Colonic mucosa (tissue), 4 donors: ENCODE data around the gene MYLK2. TPM values are rescaled to one million over a fixed set of nuclear protein-coding genes. Genes with fewer than 3 reads are reported as not detected.

Experiments
- DNase-seq: peaks from one replicate; pipeline ENCODE4 v3.0.0-alpha.2; 2020
- H3K27ac ChIP-seq: fragments of 200-600 bp; one replicate; pipeline ENCODE4 v1.8.0; 2021
- H3K27me3 ChIP-seq: fragments of 200-600 bp; one replicate; pipeline ENCODE4 v1.8.0; 2021
- H3K36me3 ChIP-seq: fragments of 200-600 bp; one replicate; pipeline ENCODE4 v1.8.0; 2021
- H3K4me1 ChIP-seq: fragments of 200-600 bp; one replicate; pipeline ENCODE4 v1.8.0; 2021; ENCODE audit warnings: mild to moderate bottlenecking
- H3K4me3 ChIP-seq: fragments of 200-600 bp; one replicate; pipeline ENCODE4 v1.8.0; 2021
- H3K9ac ChIP-seq, 2 donors: one replicate each; pipeline ENCODE4 v1.7.0; 2013; ENCODE audit warnings: control low read depth in 2 of 2, low read depth in 2 of 2, low read length in 2 of 2
- H3K9me3 ChIP-seq: fragments of 200-600 bp; one replicate; pipeline ENCODE4 v1.8.0; 2021
- CTCF ChIP-seq: fragments of 200-600 bp; IDR thresholded peaks from one replicate; pipeline ENCODE4 v1.8.0; 2022; ENCODE audit warnings: antibody characterized with exemption, mild to moderate bottlenecking
- intact Hi-C: fragments of 100-400 bp; cut with DNase I; formaldehyde crosslinking; loops from one replicate; pipeline ENCODE4 v1.14.1; 2022
- total RNA-seq, 2 donors: library from RNA; stranded (reverse); fragmentation: NEBNext Ultra II Directional in 1 of 2; extraction: Animal tissue kit (Norgen Biotek cat#: 25700) in 1 of 2; gene quantifications; one replicate each; pipeline ENCODE4 v1.2.1, GENCODE V29; 2021
- donor health status: healthy.
- donor health status: DM: no; HTN: no; CAD: no.
- donor health status: DM: no; HTN: no; CAD: no.

The MYLK2 gene
- total RNA-seq, 2 donors from 2014 or later = 0.11 to 0.20 TPM

GRCh38 chr20:31781945-31782344, 37.2 kb upstream of the MYLK2 start:
- intact Hi-C loops = no loop called here
- Histone ChIP-seq H3K4me1 (no peaks in the 10 kb centered on the region), H3K9me3 (no peaks in the 10 kb centered on the region), H3K27me3 (no peaks in the 10 kb centered on the region), H3K36me3 (no peaks in the 10 kb centered on the region), H3K27ac (no peak overlapping the region), H3K9ac (no peak overlapping the region), H3K4me3 (no peak overlapping the region)
- DNase-seq = no peak
- TF ChIP-seq CTCF = no peak

GRCh38 chr20:31784354-31785044, 34.7 kb upstream of the MYLK2 start:
- intact Hi-C loops = no loop called here
- H3K27ac ChIP-seq = no peak overlapping the region
- H3K27me3 ChIP-seq = no peaks in the 10 kb centered on the region
- no peaks in the 10 kb centered on the region for H3K4me1 ChIP-seq
- DNase-seq = no peak
- no peak for TF ChIP-seq CTCF
- no peaks in the 10 kb centered on the region for H3K9me3 ChIP-seq
- H3K36me3 ChIP-seq = no peaks in the 10 kb centered on the region
- no peak overlapping the region for H3K4me3 ChIP-seq
- no peak overlapping the region for H3K9ac ChIP-seq

GRCh38 chr20:31785089-31785488, 34.1 kb upstream of the MYLK2 start:
- Histone ChIP-seq H3K9me3 (no peaks in the 10 kb centered on the region), H3K4me3 (no peak overlapping the region), H3K36me3 (no peaks in the 10 kb centered on the region), H3K4me1 (no peaks in the 10 kb centered on the region), H3K27me3 (no peaks in the 10 kb centered on the region), H3K27ac (no peak overlapping the region), H3K9ac (no peak overlapping the region)
- no peak for TF ChIP-seq CTCF
- intact Hi-C loops = no loop called here
- no peak for DNase-seq

GRCh38 chr20:31788578-31788977, 30.6 kb upstream of the MYLK2 start:
- Histone ChIP-seq H3K27me3 (no peaks in the 10 kb centered on the region), H3K4me1 (no peaks in the 10 kb centered on the region), H3K36me3 (no peaks in the 10 kb centered on the region), H3K27ac (no peak overlapping the region), H3K4me3 (no peak overlapping the region), H3K9me3 (no peaks in the 10 kb centered on the region), H3K9ac (no peak overlapping the region)
- no peak for TF ChIP-seq CTCF
- intact Hi-C loops = no loop called here
- no peak for DNase-seq

GRCh38 chr20:31790401-31790800, 28.8 kb upstream of the MYLK2 start:
- intact Hi-C loops = no loop called here
- Histone ChIP-seq H3K4me1 (no peaks in the 10 kb centered on the region), H3K9me3 (no peaks in the 10 kb centered on the region), H3K9ac (no peak overlapping the region), H3K4me3 (no peak overlapping the region), H3K27me3 (no peaks in the 10 kb centered on the region), H3K27ac (no peak overlapping the region), H3K36me3 (no peaks in the 10 kb centered on the region)
- no peak for TF ChIP-seq CTCF
- no peak for DNase-seq
